DOHH2 (cell line): ENCODE results near the gene BMP7.
A peak's percentile ranks its signal among the peaks of the same experiment; 100 is the strongest.
"Not testable (repeated sequence)": the region's sequence is repeated elsewhere in the genome, so short reads cannot be mapped to it uniquely, and the experiment has no call there.

ENCODE experiments used
- H3F3A ChIP-seq: fragments of 200-600 bp; sonication (generic), shearing (Covaris generic); 2 replicates; pipeline ENCODE4 v1.6.0; 2016; ENCODE audit warnings: antibody characterized with exemption, mild to moderate bottlenecking; ENCODE audit not compliant: control insufficient read depth, insufficient read depth
- H3K27ac ChIP-seq: fragments of 200-600 bp; sonication (generic); 2 replicates; pipeline ENCODE4 v1.5.1; 2014; ENCODE audit warnings: low read depth, mild to moderate bottlenecking, low read length, moderate library complexity
- H3K27me3 ChIP-seq: fragments of 200-600 bp; sonication (generic); 2 replicates; pipeline ENCODE4 v1.6.1; 2014; ENCODE audit warnings: mild to moderate bottlenecking, low read length, mixed read lengths; ENCODE audit not compliant: control insufficient read depth
- H3K36me3 ChIP-seq: fragments of 200-600 bp; sonication (generic); 2 replicates; pipeline ENCODE4 v1.6.1; 2014; ENCODE audit warnings: mild to moderate bottlenecking, low read length, moderate library complexity, mixed read lengths; ENCODE audit not compliant: control insufficient read depth
- H3K4me1 ChIP-seq: fragments of 200-600 bp; sonication (generic); 2 replicates; pipeline ENCODE4 v1.6.1; 2014; ENCODE audit warnings: mild to moderate bottlenecking, low read length, mixed read lengths; ENCODE audit not compliant: control insufficient read depth
- H3K4me2 ChIP-seq: fragments of 200-600 bp; sonication (generic); 2 replicates; pipeline ENCODE4 v1.6.0; 2014; ENCODE audit warnings: mild to moderate bottlenecking, low read length, moderate library complexity
- H3K4me3 ChIP-seq: fragments of 200-600 bp; sonication (generic); 2 replicates; pipeline ENCODE4 v1.5.1; 2014; ENCODE audit warnings: mild to moderate bottlenecking, low read length, mixed read lengths
- H3K79me2 ChIP-seq: fragments of 200-600 bp; sonication (generic); 2 replicates; pipeline ENCODE4 v1.6.1; 2014; ENCODE audit warnings: mild to moderate bottlenecking, low read length, mixed read lengths; ENCODE audit not compliant: control insufficient read depth
- H3K9me2 ChIP-seq: fragments of 200-600 bp; sonication (generic); replicated peaks from 2 replicates; pipeline ENCODE4 v1.6.1; 2014; ENCODE audit warnings: mild to moderate bottlenecking, low read length, mixed read lengths; ENCODE audit not compliant: control insufficient read depth
- H3K9me3 ChIP-seq: fragments of 200-600 bp; sonication (generic); 2 replicates; pipeline ENCODE4 v1.6.1; 2014; ENCODE audit warnings: antibody characterized with exemption, low read length, mixed read lengths; ENCODE audit not compliant: control insufficient read depth, insufficient read depth
- H4K20me1 ChIP-seq: fragments of 200-600 bp; sonication (generic); 2 replicates; pipeline ENCODE4 v1.6.0; 2014; ENCODE audit warnings: low read depth, mild to moderate bottlenecking, antibody characterized with exemption, low read length, moderate library complexity; ENCODE audit not compliant: control insufficient read depth, insufficient read depth
- EZH2phosphoT487 ChIP-seq: fragments of 200-600 bp; sonication (generic); IDR thresholded peaks from 2 replicates; pipeline ENCODE4 v1.6.1; 2017; ENCODE audit warnings: borderline replicate concordance, mild to moderate bottlenecking, antibody characterized with exemption, low read length, moderate library complexity, mixed read lengths
- TF ChIP-seq, protein P1 (sequence below): fragments of 200-600 bp; sonication (generic); IDR thresholded peaks from one replicate; pipeline ENCODE4 v1.5.1; 2014; ENCODE audit warnings: antibody characterized with exemption, mild to moderate bottlenecking, low read depth, low read length; ENCODE audit not compliant: poor library complexity, severe bottlenecking

BMP7 gene

DNA sequence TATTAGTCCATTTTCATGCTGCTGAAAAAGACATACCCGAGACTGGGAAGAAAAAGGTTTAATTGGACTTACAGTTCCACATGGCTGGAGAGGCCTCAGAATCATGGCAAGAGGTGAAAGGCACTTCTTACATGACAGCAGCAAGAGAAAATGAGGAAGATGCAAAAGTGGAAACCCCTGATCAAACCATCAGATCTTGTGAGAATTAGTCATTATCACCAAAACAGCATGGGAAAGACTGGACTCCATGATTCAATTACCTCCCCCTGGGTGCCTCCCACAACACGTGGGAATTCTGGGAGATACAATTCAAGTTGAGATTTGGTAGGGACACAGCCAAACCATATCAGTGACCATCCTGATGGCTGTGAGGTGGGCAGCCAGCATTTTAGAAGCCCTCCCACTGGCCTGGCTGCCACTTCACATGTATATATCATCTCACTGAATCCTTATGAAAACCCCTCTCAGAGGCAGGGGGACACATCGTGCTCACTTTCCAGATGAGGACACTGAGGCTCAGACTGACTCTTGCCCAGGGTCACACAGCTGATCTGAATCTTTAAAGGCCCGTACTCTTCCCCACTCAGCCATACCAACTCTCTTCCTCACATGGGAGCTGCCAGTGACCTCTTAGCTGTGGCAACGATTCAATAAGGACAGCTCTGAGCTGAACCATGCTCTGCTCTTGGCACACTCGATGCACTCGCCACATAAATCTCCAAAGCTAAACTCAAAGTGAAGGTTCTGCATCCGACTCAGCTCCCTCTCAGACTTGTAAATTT lies 25.7 kb downstream of the BMP7 start:
- Histone ChIP-seq H3K27ac (no peak overlapping the region), H3K4me3 (no peak overlapping the region), H3K79me2 (peaks cover 100% of the 10 kb centered on the region), H3F3A (peaks cover 18% of the 10 kb centered on the region), H3K36me3 (peaks cover 99% of the 10 kb centered on the region), H3K9me2 (no peaks in the 10 kb centered on the region), H3K9me3 (no peaks in the 10 kb centered on the region), H3K4me1 (peaks cover 91% of the 10 kb centered on the region), H3K27me3 (no peaks in the 10 kb centered on the region), H4K20me1 (peaks cover 50% of the 10 kb centered on the region), H3K4me2 (peak overlapping the region; percentile 13; the same call in 1 of the 2 replicates)
- TF ChIP-seq, protein P1, sequence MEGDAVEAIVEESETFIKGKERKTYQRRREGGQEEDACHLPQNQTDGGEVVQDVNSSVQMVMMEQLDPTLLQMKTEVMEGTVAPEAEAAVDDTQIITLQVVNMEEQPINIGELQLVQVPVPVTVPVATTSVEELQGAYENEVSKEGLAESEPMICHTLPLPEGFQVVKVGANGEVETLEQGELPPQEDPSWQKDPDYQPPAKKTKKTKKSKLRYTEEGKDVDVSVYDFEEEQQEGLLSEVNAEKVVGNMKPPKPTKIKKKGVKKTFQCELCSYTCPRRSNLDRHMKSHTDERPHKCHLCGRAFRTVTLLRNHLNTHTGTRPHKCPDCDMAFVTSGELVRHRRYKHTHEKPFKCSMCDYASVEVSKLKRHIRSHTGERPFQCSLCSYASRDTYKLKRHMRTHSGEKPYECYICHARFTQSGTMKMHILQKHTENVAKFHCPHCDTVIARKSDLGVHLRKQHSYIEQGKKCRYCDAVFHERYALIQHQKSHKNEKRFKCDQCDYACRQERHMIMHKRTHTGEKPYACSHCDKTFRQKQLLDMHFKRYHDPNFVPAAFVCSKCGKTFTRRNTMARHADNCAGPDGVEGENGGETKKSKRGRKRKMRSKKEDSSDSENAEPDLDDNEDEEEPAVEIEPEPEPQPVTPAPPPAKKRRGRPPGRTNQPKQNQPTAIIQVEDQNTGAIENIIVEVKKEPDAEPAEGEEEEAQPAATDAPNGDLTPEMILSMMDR: no peak
- TF ChIP-seq EZH2phosphoT487: no peak

- Histone ChIP-seq H3K79me2 (peaks cover 100% of the 10 kb centered on the region), H3F3A (peaks cover 23% of the 10 kb centered on the region), H3K4me1 (peaks cover 93% of the 10 kb centered on the region), H4K20me1 (peaks cover 60% of the 10 kb centered on the region), H3K36me3 (peaks cover 99% of the 10 kb centered on the region)
- not testable (repeated sequence) for H3K9me2 ChIP-seq, H3K4me3 ChIP-seq, H3K27me3 ChIP-seq, H3K27ac ChIP-seq, H3K4me2 ChIP-seq, H3K9me3 ChIP-seq
Measured at GRCh38 chr20:57239725-57240124, 26.7 kb downstream of the BMP7 start.

GRCh38 chr20:57239324-57239723 lies 27.1 kb downstream of the BMP7 start:
- not testable (repeated sequence) for H3K4me3 ChIP-seq, H3K4me2 ChIP-seq, H3K27ac ChIP-seq, H3K9me3 ChIP-seq, H3K27me3 ChIP-seq, H3K9me2 ChIP-seq
- peaks cover 23% of the 10 kb centered on the region for H3F3A ChIP-seq
- H3K36me3 ChIP-seq: peaks cover 99% of the 10 kb centered on the region
- peaks cover 93% of the 10 kb centered on the region for H3K4me1 ChIP-seq
- H4K20me1 ChIP-seq: peaks cover 60% of the 10 kb centered on the region
- H3K79me2 ChIP-seq: peaks cover 100% of the 10 kb centered on the region

- Histone ChIP-seq H3K27me3 (no peaks in the 10 kb centered on the region), H3K4me2 (no peak overlapping the region), H3K79me2 (peaks cover 100% of the 10 kb centered on the region), H4K20me1 (peaks cover 61% of the 10 kb centered on the region), H3K9me3 (no peaks in the 10 kb centered on the region), H3K4me3 (no peak overlapping the region), H3K36me3 (peaks cover 100% of the 10 kb centered on the region), H3F3A (peaks cover 30% of the 10 kb centered on the region), H3K4me1 (peaks cover 96% of the 10 kb centered on the region), H3K9me2 (no peaks in the 10 kb centered on the region), H3K27ac (no peak overlapping the region)
- TF ChIP-seq, protein P1: no peak
- TF ChIP-seq EZH2phosphoT487: no peak
Measured at GRCh38 chr20:57238089-57238488, 28.4 kb downstream of the BMP7 start.
